Neural crest cell (in vitro differentiated cells): ENCODE measurements around the gene RAET1G. TPM values are rescaled to one million over a fixed set of nuclear protein-coding genes. Genes with fewer than 3 reads are reported as not detected.
"Not testable (repeated sequence)": the region's sequence is repeated elsewhere in the genome, so short reads cannot be mapped to it uniquely, and the experiment has no call there.

Source experiments
- DNase-seq: peaks from one replicate; pipeline ENCODE4 v3.0.0; 2021; ENCODE audit warnings: low read depth, mixed read lengths, low spot score
- H3K27ac Mint-ChIP-seq: one replicate; pipeline ENCODE4 v1.8.0; 2021; ENCODE audit warnings: mild to moderate bottlenecking, mixed read lengths; ENCODE audit not compliant: unreplicated experiment
- H3K27me3 Mint-ChIP-seq: 2 replicates; pipeline ENCODE4 v1.8.0; 2021; ENCODE audit warnings: low read depth, mild to moderate bottlenecking, mixed read lengths
- H3K36me3 Mint-ChIP-seq: 2 replicates; pipeline ENCODE4 v1.8.0; 2021; ENCODE audit warnings: low read depth, mild to moderate bottlenecking, mixed read lengths
- H3K4me1 Mint-ChIP-seq: 2 replicates; pipeline ENCODE4 v1.8.0; 2021; ENCODE audit warnings: mixed read lengths
- H3K4me3 Mint-ChIP-seq: one replicate; pipeline ENCODE4 v1.8.0; 2021; ENCODE audit warnings: mild to moderate bottlenecking, mixed read lengths
- H3K9me3 Mint-ChIP-seq: 2 replicates; pipeline ENCODE4 v1.8.0; 2021; ENCODE audit warnings: mixed read lengths
- total RNA-seq: library from RNA; stranded (reverse); gene quantifications from 2 replicates; pipeline ENCODE4 v1.2.1, GENCODE V29; 2021
- TF ChIP-seq, protein P1 (sequence below): fragments of 200-600 bp; sonication (generic); conservative IDR thresholded peaks from 2 replicates; pipeline ENCODE4 v1.5.0; 2021; ENCODE audit warnings: antibody characterized with exemption, mild to moderate bottlenecking

Gene RAET1G
- total RNA-seq, 1 donor from 2014 or later, result not detected

DNA sequence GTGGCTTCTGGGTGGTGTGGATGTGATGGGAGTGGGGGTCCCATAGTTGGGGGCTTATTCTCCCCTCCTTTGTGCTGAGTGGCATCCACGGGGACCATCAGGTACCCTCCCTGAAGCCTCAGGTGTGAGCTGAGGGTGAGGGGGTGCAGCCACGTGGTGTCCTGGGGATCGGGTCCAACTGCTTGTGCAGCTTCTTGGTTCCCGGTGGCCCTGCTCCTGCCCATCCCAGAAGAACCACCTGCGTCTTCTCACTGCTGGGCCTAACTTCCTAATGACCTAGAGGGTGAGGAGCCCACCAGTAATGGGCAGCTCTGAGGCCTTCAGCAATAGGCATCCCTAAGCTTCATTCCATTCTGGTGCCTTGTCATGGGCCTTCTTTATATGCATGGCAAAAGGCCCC, 20.4 kb upstream of the RAET1G start:
- not testable (repeated sequence) for H3K9me3 Mint-ChIP-seq, H3K36me3 Mint-ChIP-seq, DNase-seq, H3K27ac Mint-ChIP-seq
- Mint-ChIP-seq H3K4me1 (peaks cover 11% of the 10 kb centered on the region), H3K27me3 (peaks cover 80% of the 10 kb centered on the region), H3K4me3 (peak overlapping the region; percentile 85)

DNA sequence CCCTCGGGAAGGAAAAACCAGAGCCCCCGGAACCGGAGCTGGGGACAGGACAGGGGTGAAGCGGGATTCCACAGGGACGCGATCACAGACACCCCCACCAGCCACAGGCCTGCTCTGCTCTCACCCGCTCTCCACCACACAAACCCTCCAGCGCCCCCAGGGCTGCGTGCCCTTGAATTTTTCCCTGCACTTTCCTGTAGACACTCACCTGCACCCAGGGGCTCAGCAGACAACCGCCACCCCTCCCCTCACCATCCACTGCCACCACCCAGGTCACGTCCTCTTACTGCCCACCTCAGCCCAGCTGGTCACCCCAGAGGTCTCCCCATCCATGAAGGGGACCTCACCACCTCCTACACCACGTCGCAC, 19.5 kb upstream of the RAET1G start:
- H3K36me3 Mint-ChIP-seq, result no peaks in the 10 kb centered on the region
- peaks cover 82% of the 10 kb centered on the region for H3K27me3 Mint-ChIP-seq
- TF ChIP-seq, protein P1, sequence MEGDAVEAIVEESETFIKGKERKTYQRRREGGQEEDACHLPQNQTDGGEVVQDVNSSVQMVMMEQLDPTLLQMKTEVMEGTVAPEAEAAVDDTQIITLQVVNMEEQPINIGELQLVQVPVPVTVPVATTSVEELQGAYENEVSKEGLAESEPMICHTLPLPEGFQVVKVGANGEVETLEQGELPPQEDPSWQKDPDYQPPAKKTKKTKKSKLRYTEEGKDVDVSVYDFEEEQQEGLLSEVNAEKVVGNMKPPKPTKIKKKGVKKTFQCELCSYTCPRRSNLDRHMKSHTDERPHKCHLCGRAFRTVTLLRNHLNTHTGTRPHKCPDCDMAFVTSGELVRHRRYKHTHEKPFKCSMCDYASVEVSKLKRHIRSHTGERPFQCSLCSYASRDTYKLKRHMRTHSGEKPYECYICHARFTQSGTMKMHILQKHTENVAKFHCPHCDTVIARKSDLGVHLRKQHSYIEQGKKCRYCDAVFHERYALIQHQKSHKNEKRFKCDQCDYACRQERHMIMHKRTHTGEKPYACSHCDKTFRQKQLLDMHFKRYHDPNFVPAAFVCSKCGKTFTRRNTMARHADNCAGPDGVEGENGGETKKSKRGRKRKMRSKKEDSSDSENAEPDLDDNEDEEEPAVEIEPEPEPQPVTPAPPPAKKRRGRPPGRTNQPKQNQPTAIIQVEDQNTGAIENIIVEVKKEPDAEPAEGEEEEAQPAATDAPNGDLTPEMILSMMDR, result no peak
- no peaks in the 10 kb centered on the region for H3K9me3 Mint-ChIP-seq
- DNase-seq, result no peak
- H3K4me1 Mint-ChIP-seq, result peaks cover 11% of the 10 kb centered on the region
- H3K27ac Mint-ChIP-seq, result no peak overlapping the region
- H3K4me3 Mint-ChIP-seq, result peak overlapping the region; percentile 96

DNA sequence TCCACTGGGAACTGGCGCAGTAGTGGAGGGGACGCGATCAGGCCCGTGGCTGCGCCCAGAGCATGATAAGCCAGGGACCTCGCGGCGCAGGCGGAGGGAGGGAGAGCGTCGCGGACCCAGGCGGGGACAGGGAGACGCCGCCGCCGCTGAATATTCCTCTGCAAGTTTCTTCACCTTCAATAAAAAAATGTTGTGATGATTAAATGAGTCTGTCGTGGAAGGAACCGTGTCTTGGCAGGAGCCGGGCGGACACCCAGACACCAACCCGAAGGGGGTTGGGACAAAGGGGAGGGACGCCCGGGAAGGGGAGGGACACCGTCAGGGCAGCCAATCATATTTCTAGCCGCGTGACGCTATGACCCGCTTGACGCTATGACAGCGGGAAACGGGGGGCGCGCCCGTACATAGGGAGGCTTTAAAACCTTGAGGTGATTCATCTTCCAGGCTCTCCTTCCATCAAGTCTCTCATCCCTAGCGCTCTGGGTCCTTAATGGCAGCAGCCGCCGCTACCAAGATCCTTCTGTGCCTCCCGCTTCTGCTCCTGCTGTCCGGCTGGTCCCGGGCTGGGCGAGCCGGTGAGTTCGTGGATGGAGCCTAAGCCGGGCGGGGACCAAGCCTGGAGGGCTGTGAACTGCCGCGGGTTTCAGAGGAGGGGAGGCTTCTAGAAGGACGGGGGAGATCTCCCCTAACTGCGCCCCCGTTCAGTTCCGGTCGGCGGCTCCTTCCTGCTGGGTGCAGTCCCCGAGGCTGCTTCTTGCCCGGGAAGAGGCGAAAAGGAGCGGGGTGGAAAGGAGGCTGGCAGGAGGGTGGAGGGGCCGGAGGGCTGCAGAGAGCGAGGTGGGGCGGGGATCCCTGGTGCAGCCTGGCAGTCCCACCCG, 18.9 kb upstream of the RAET1G start, which contains the start of gene ULBP2:
Gene ULBP2, plus strand, starts transcription at position 432 of the 878 bp plus-strand sequence. Its CDS starts 59 bp downstream, at position 491.
- H3K27ac Mint-ChIP-seq, result no peak within 1 kb of the TSS
- H3K27me3 Mint-ChIP-seq, result peaks cover 87% of the 10 kb centered on the region
- H3K4me3 Mint-ChIP-seq, result peak within 1 kb of the TSS; percentile 96
- H3K9me3 Mint-ChIP-seq, result no peaks in the 10 kb centered on the region
- no peaks in the 10 kb centered on the region for H3K36me3 Mint-ChIP-seq
- H3K4me1 Mint-ChIP-seq, result peaks cover 11% of the 10 kb centered on the region
- peak; percentile 59 for DNase-seq
- TF ChIP-seq, protein P1, result no peak

DNA sequence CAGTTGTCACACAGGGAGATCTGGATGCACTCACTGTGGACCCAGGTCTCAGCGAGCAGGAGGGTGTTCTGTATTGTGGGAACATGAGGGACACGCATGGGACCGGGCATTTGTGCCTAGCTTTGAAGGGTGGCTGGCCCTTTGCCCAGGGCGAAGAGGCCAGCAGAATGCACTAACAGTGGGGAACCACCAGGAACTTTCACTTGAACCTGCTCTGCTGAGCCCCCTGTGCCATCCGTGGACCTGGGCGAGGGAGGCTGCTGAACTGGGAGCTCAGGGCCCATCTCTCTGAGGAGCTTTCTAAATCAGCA, 17.7 kb upstream of the RAET1G start:
- H3K27me3 Mint-ChIP-seq, result peaks cover 90% of the 10 kb centered on the region
- no peak for DNase-seq
- H3K36me3 Mint-ChIP-seq, result no peaks in the 10 kb centered on the region
- H3K4me1 Mint-ChIP-seq, result peaks cover 11% of the 10 kb centered on the region
- TF ChIP-seq, protein P1, result no peak
- H3K4me3 Mint-ChIP-seq, result peak overlapping the region; percentile 69
- no peak overlapping the region for H3K27ac Mint-ChIP-seq
- H3K9me3 Mint-ChIP-seq, result no peaks in the 10 kb centered on the region

DNA sequence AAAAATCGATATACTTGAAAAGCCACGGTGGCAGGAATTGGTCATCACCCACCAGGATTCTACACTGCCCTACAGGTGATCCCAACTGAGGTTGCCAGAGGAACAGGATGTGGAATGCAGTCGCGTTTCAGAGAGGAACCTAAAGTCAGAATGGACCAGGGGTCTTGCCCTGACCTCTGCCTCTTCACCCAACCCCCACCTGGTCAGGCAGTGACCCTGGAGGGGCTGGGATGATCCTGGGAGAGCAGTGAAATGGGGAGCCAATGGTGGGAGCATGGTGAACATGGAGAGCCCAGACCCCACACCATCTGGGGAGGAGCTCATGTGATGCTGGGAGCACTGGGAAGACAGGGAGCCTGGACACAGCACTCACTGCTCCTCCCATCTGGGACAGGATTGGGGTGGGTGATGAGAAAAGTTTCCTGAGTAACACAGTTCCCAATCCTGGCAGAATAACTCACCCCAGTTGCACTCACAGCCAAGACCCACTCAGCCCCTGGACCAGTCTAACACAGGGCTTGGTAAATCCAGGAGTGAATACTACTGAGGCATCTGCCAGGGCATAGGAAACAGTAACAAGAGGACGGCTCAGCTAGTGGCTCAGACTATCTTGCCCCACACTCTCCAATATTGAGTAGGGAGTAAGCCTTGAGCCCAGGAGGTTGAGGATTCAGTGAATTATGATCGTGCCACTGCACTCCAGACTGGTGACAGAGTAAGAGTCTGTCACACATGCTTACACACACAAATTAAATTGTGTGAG, 17.2 kb upstream of the RAET1G start:
- Mint-ChIP-seq H3K36me3 (no peaks in the 10 kb centered on the region), H3K9me3 (no peaks in the 10 kb centered on the region), H3K4me1 (peaks cover 11% of the 10 kb centered on the region), H3K27ac (no peak overlapping the region), H3K27me3 (peaks cover 91% of the 10 kb centered on the region), H3K4me3 (peak overlapping the region; percentile 69)
- TF ChIP-seq, protein P1, result no peak
- DNase-seq, result no peak

DNA sequence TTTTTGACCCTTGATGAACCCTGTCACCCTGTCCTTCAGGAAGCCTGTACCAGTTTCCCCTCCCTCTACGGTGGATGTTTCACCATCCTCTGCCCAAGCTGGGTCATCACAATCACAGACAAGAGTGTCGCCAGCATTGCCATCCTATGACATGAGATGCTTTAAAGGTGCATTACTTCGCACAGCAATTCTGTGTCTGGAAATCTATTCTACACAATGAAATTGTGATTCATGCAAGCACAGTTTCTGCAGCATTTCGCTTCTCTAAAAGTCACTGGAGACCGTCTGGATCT, 16.4 kb upstream of the RAET1G start:
- H3K4me1 Mint-ChIP-seq, result peaks cover 11% of the 10 kb centered on the region
- H3K27ac Mint-ChIP-seq, result no peak overlapping the region
- peak overlapping the region; percentile 69 for H3K4me3 Mint-ChIP-seq
- no peak for DNase-seq
- TF ChIP-seq, protein P1, result no peak
- H3K36me3 Mint-ChIP-seq, result no peaks in the 10 kb centered on the region
- peaks cover 99% of the 10 kb centered on the region for H3K27me3 Mint-ChIP-seq
- no peaks in the 10 kb centered on the region for H3K9me3 Mint-ChIP-seq
